SHP77 treated with DMSO at 0.1 percent for 48 hours (cell line): ENCODE results near the gene IZUMO1.
"Not testable (repeated sequence)": the region's sequence is repeated elsewhere in the genome, so short reads cannot be mapped to it uniquely, and the experiment has no call there.

Source experiments
- DNase-seq: peaks from one replicate; lab custom pipeline; 2025; lab: John Stamatoyannopoulos, UW

The IZUMO1 gene

DNA sequence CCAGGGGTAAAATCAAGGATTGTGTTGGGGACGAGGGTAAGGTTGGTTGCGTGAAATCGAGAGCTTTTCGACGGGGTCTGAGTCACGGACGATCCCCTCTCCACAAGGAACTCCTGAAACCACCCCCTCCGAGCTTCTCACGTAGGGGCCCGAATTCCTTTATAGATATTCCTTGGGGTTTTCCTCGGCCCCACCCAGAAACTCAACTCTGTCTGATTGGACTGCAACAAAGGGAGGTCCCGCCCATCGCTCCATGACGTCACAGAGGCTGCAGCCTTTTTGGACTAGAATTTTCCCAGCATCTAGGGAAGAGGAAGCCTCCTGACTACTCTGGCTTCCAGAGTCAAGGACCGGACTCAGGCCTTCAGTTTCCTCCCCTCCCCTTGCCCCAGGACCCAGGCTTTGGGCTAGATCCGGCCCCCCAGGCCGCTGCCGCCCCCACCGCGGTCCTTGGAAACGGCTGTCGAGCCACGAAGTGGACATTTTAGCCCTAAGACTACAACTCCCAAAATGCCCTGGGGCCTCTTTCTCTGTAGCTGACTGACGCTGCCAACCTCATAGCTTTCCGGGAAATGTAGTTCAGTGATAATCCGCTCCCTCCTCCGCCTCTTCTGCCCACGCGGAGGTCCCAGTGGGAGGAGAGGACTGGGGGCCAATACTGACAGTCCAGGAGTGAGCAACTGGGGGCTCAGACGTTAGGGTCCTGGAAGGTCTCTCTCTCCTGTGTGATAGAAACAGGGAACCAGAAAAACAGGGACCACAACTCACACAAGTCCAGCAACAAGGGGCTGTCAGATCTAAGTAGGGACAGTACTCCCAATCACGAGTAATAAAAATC is at the start of gene IZUMO1:
IZUMO1 (minus strand) TSS at position 172 of the 838 bp plus-strand sequence. CDS start 1,050 bp downstream, outside the sequence.
- DNase-seq = no peak

DNA sequence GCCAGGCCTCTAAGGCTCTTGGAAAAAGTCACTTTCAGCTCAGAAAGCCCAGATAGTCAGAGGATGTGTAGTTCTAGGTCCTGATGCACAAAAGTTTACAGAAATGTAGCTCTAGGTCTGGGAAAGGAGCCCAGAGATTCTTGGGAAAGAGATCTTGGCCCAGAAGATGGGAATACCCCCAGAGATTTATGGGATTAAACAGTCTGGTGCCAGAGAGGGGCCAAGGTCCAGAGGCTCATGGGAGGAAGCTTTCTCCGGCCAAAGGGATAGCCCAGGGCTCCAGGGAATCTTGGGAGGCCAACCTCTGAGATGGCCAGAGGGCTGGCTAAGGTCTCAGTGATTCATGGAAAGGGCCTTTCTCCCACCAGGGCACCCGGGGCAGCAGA is 49.0 kb upstream of the IZUMO1 start:
- no peak for DNase-seq

DNA sequence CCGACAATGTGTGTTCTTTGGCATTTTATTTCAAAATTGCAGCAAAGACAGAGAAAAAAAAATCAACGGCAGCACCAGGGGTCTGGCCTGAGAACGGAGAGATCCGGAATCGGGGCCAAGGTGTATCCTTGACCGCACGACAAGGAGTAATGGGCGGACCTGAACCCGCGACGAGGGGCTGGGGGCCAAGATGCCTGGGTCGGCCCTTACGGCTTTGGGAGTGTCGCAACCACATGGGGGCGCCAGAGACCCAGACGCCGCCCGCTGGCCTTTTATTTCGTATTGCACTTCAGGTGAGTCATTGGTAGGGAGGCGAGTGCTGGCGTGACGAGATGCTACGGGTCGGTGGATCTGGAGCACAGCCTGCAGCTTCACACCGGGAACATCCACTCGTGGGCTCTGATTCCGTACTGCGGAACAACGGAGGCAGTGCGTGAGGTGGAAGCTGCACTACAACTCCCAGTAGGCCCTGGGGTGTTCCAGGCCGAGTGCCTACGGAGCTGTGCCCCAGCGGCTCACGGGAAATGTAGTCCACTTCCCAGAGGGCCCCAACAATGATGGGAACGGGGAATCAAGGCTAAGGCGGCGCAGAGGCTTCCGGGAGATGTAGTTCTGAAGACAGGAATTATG is 48.5 kb upstream of the IZUMO1 start:
- peak; percentile 76 for DNase-seq

DNA sequence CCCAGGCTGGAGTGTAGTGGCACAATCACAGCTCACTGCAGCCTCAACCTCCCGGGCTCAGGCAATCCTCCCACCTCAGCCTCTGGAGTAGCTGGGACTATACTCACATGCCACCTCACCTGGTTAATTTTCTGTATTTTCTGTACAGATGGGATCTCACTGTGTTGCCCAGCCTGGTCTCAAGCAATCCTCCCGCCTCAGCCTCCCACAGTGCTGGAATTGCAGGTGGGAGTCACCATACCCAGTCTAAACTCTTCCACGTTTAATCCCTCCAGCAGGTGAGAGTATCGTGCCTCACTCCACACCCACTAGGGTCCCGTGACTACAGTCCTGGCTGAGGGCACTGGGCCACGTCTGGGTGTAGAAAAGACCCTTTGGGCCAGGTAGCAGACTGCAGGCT is 47.6 kb upstream of the IZUMO1 start:
- no peak for DNase-seq

DNA sequence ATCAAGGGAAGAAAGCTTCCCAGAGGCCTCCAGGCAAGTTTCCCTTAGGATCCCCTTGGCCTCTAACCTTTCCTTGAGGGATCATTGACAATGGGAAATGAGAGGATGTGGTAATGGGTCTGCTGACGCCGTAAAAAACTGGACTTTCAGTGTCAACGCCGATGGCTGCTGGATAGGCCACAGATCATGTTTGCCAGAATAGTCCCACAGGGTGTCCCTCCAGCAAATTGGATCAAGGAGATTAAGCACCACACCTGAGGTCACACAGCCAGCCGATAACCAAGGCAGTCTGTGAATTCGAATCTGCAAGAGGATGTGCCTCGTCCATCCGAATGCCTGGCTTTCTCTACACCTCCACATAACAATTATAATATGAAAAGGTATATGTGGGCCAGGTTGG is 46.6 kb upstream of the IZUMO1 start:
- no peak for DNase-seq

DNA sequence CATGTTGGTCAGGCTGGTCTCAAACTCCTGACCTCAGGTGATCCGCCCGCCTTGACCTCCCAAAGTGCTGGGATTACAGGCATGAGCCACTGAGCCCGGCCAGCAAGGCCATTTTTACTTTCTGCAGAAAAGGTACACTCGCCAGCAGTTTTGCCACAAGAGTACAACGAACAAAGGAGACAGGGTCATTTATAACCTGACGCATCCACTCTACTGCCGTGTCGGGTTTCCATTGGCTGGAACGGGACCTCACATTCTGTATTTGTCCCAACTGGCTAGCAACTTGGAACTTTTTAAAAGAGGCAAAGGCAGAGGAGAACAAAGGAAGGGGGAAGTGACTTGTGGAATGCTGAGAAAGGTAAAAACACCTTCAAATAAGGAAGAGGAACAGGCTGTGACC is 40.6 kb upstream of the IZUMO1 start:
- not testable (repeated sequence) for DNase-seq

DNA sequence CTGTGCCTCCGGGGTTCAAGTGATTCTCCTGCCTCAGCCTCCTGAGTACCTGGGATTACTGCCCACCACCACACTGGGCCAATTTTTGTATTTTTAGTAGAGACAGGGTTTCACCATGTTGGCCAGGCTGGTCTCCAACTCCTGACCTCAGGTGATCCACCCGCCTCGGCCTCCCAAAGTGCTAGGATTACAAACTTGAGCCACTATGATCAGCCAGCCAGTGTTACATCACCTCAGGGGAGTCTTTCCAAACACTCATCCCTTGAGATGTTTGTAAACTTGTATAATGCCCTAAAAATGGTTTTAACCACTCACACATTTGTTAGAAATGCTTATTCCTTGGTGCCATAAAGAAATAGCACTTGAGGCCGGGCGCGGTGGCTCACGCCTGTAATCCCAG is 39.7 kb upstream of the IZUMO1 start:
- DNase-seq = not testable (repeated sequence)

DNA sequence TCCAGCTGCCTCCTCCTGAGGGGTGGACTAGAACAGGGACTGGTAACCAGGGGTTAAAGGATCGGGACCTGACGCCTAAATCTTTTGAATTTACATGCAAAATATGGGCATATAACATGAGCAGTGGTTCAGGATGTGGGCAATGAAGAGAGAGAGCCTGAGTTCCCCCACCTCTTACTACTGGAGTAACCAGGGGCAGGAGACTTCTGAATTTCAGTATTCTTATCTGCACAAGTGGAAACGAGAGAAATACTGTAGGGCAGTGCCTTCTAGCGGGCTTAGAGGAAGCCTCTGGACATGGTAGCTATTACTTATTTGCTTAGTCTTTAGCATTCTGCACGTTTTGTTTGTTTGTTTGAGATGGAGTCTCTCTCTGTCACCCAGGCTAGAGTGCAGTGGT is 37.8 kb upstream of the IZUMO1 start:
- DNase-seq = no peak

DNA sequence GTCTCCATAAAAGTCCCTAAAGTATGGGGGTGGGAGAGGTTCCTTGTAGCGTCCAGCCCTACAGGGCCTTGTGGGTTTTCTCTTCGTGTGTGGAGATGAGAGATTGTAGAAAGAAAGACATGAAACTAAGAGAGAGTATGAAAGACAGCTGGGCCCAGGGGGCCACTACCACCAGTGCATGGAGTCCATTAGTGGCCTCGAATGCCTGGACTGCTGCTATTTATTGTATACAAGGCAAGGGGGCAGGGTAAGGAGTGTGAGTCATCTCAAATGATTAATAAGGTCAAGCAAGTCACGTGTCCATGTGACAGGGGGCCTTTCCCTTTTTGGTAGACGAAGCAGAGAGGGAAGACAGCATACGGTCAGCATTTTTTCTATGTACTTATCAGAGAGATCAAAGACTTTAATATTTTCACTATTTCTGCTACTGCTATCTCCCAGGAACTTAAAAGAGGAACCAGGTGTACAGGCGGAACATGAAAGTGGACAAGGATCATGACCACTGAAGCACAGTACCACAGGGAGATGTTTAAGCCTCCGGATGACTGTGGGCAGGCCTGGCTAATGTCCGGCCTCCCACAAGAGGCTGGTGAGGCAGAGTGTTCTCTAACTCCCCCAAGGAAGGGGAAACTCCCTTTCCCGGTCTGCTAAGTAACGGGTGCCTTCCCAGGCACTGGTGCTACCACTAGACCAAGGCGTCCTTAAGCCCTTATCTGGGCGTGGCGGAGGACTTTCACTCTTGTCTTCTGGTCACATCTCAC is 34.1 kb upstream of the IZUMO1 start:
- peak; percentile 8 for DNase-seq

DNA sequence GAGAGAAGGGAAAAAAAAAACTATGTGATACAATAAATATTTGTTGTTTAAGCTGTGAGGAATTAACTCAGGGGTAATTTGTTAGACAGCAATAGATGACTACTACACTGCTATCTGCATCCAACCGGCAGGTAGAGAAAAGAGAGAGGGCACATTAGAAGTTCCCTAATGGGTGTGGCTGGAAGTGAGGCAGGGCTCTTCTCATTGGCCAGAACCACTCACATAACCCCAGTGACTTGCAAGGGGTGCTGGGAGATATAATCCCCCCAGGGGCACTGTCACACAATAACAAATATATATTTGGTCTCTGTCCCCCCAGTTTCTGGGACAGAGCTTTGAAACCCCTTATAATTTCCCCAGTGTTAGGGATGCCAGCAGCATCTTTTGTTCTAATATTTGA is 32.9 kb upstream of the IZUMO1 start:
- DNase-seq = no peak

DNA sequence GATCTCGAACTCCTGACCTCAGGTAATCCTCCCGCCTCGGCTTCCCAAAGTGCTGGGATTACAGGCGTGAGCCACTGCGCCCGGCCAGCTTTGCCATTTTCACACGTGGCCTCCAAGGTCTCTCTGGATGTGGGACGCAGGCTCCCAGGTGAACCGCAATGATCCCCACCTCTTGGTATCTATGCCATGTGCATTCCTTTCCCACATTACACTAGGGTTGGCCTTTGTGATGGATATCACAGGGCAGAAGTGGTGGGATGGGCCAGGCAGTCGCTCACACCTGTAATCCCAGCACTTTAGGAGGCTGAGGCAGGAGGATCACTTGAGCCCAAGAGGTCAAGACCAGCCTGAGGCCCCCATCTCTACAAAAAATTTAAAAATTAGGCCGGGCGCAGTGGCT is 31.0 kb upstream of the IZUMO1 start:
- no peak for DNase-seq

DNA sequence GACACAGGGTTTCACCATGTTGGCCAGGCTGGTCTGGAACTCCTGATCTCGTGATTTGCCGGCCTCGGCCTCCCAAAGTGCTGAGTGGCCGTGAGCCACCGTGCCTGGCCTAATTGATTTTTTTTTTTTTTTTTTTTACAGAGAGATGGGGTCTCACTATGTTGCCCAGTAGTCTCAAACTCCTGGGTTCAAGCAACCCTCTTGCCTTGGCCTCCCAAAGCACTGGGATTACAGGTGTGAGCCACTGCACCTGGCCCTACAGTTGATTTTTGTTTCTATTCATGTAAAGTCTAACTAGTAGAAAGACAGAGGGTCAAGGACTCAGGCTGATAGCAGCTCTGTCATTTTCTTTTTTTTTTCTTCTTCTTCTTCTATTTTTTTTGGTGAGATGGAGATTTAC is 30.4 kb upstream of the IZUMO1 start:
- no peak for DNase-seq

DNA sequence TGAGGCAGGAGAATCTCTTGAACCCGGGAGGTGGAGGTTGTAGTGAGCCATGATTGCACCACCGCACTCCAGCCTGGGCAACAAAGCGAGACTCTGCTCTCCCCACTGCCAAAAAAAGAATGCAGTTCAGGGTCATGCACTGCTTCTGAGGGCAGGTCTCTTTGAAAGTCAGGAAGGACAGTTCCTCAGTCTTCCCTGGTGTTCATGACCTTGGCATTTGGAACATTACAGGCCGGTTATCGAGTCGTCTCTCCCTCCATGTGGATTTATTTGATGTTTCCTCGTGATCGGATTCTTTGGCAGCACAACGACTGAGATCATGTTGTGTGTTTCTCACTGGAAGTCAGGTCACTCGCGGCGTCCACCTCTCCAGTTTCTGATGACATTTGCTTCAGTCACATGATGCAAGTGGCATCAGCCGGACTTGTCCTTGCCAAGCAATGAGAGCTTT is 25.8 kb upstream of the IZUMO1 start:
- no peak for DNase-seq

DNA sequence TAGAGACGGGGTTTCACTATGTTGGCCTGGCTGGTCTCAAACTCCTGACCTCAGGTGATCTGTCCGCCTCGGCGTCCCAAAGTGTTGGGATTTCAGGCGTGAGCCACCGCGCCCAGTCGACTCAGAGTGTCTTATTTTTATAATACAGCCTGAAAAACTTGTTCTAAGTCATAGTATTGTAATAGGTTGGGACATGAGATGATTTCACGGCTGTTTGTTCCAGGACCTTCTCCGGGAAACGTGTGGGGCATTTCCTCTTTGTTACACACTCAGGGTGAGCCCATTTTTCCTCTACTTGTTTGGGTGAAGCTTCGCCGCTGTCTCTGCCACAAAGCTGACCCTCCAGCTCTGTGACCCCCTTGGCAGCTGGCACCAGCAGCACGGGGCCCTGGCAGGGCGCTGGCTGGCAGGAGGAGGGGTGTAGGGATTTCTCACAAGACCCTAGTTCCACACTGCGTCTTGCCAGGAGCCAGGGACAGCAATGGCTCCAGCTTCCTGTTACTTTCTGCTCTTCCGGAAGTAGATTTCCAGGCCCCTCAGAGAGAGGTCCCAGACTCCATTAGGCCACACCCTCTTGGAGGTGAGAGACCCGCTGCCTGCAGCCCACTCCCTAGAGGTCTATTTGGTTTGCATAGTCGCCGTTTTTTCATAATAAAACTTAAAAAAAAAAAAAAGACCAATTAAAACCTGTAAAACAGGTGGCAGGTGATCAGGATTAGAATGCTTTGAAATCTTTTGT is 24.2 kb upstream of the IZUMO1 start:
- DNase-seq = no peak

DNA sequence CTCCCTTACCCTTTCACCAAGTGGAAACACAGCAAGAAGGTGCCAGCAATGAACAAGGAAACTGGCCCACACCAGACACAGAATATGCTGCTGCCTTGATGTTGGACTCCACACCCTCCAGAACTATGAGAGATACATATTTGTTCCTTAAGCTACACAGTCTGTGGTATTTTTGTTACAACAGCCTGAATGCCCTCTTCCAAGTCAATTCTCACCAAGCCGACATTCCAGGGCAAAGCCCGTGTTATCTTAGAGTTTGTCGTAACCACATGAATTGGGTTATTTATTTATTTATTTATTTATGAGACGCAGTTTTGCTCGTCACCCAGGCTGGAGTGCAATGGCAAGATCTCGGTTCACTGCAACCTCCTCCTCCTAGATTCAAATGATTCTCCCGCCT is 23.6 kb upstream of the IZUMO1 start:
- no peak for DNase-seq

DNA sequence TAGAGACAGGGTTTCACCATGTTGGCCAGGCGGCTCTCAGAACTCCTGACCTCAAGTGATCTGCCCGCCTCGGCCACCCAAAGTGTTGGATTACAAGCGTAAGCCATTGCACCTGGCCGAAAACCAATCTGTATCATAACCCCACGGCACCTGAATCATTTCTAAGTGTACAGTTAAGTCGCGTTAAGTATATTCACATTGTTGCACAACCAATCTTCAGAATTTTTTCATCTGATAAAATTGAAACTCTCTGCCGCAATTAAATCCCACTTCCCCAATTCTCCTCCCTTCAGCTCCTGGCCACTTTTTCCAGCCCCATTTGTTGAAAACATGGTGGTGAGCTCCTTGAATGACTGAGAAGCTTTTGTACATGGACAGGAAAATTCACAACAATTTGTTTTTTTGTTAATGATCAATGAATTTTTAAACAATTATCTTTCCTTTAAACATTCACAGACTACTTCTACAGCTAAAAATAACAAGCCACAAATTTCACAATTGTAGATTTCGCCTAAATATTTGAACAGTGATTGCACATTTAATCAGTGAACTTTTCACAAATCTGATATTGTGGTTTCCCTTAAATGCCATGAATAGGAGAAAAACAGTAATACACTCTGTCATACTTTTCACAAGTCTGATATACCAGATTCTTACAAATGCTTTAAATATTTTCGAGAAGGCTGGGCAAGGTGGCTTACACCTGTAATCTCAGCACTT is 22.4 kb upstream of the IZUMO1 start:
- DNase-seq = no peak

DNA sequence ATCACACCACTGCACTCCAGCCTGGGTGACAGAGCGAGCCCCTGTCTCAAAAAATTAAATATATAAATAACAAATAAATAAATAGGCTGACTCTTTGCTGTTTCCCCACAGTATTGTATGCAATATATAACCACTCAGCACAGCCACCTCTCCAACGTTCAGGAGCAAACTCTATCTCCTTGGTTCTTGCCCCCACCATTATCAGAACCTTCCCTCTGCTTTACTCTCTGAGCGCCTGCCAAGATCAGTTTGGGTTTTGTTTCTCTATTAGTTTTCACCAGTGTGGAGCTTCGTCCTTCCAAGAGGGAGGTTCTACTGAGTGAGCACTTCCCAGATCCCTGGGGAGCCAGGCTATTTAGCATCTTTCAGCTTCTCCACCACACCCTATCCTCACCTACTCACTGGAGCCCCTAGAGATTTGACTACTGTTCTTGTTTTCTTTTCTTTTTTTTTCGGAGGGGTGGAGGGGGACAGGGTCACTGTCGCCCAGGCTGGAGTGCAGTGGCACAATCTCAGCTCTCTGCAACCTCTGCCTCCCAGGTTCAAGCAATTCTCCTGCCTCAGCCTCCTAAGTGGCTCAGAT is 21.6 kb upstream of the IZUMO1 start:
- not testable (repeated sequence) for DNase-seq

DNA sequence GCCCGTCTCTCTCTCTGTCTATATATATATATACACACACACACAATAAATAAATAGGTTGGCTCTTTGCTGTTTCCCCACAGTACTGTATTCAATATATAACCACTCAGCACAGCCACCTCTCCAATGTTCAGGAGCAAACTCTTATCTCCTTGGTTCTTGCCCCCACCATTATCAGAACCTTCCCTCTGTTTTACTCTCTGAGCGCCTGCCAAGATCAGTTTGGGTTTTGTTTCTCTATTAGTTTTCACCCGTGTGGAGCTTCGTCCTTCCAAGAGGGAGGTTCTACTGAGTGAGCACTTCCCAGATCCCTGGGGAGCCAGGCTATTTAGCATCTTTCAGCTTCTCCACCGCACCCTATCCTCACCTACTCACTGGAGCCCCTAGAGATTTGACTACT is 19.1 kb upstream of the IZUMO1 start:
- not testable (repeated sequence) for DNase-seq

DNA sequence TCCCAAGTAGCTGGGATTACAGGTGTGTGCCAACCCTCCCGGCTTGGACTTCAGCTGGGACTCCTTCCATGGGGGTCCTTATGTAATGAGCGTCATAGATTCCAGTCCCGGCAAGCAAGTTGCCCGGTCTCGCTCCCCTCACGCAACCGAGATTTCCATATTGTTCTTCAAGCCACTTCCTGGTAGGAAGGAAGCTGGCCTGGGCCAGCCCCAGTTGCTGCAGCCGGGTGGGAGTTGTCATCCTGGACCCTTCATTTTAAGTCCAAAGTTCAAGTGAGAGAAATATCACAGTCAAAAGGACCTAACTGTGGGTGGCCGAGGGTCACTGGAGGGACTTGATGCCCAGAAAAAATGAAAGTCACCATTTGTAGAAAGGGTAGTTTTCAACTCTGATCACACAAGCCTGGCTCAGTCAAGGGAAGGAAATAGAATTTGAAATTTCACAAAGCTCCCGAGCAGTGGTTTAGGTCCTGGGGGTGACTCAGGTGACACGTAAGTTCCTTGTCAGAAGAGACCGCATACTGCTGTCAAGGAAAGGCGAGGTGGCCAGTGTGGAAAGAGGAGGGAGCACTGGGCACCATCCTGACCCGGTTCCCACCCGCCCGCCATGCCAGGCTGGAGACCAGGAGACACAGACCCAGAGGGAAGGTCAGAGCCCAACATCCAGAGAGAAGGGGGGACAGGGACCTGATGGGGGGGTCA is 13.9 kb upstream of the IZUMO1 start:
- DNase-seq = no peak

DNA sequence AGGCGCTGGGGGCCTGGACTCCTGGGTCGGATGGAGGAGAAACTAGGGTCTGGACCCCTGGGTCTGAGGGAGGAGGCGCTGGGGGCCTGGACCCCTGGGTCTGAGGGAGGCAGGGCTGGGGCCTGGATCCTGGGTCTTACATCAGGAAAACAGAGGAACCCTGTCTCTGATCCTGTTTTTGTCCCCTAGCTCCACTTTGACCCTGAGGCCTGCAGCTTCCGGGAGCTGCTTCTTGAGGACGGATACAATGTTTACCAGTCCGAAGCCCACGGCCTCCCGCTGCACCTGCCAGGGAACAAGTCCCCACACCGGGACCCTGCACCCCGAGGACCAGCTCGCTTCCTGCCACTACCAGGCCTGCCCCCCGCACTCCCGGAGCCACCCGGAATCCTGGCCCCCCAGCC is 11.0 kb upstream of the IZUMO1 start:
- DNase-seq = no peak
